Right cardiac atrium (tissue), 5 donors: ENCODE data around the gene SPINDOC. TPM values are rescaled to one million over a fixed set of nuclear protein-coding genes. Genes with fewer than 3 reads are reported as not detected.

Source experiments
- ATAC-seq, 2 donors: fragments of 200-7000 bp; cut with Tn5 transposase; one replicate each; pipeline versions ENCODE4 v1.8.0 to v1.9.1; 2020; ENCODE audit warnings: moderate library complexity in 2 of 2, mild to moderate bottlenecking in 1 of 2
- DNase-seq, 3 donors: peaks; one replicate each; pipeline ENCODE4 v3.0.0-alpha.2; 2020
- H3K27ac ChIP-seq: one replicate; pipeline ENCODE4 v1.5.1; 2013; ENCODE audit warnings: mild to moderate bottlenecking, low read length, control low read depth, moderate library complexity
- H3K27me3 ChIP-seq: one replicate; pipeline ENCODE4 v1.6.1; 2013; ENCODE audit not compliant: control insufficient read depth, insufficient read depth
- H3K4me1 ChIP-seq: one replicate; pipeline ENCODE4 v1.6.1; 2013; ENCODE audit warnings: low read length; ENCODE audit not compliant: control insufficient read depth, insufficient read depth
- H3K4me3 ChIP-seq: one replicate; pipeline ENCODE4 v1.5.1; 2013; ENCODE audit warnings: low read length, control low read depth
- H3K9me3 ChIP-seq: one replicate; pipeline ENCODE4 v1.6.1; 2013; ENCODE audit warnings: low read length; ENCODE audit not compliant: control insufficient read depth
- WGBS: extraction: QIAGEN DNeasy Blood & Tissue Kit; methylation state at CpG from one replicate; pipeline ENCODE4 v1.1.7; 2013; 5-methylcytosine and 5-hydroxymethylcytosine counted together
- intact Hi-C, 4 donors: fragments of 100-400 bp; cut with DNase I; formaldehyde crosslinking; loops; one replicate each; pipeline versions ENCODE4 v1.11.0 to v1.14.0; 2022 to 2023
- polyA plus RNA-seq: library from polyadenylated mRNA; stranded (reverse); fragments of 200-250 nt; gene quantifications from one replicate; pipeline ENCODE4 v1.2.3, GENCODE V29; 2013
- total RNA-seq, 4 donors: library from RNA; stranded (reverse); fragmentation: NEBNext Ultra II Directional; extraction: Animal tissue kit (Norgen Biotek cat#: 25700); gene quantifications; one replicate each; pipeline ENCODE4 v1.2.1, GENCODE V29; 2021
- donor health status: healthy with polysubstance abuse.
- donor health status: DM: no; HTN: yes; CAD: no.
- donor health status: DM: no; HTN: no; CAD: no.
- donor health status: DM: no; HTN: yes; CAD: no; lungs with severe emphysema.
- donor health status: DM: yes; HTN: yes; CAD: no.

The SPINDOC gene
- total and polyA plus RNA-seq, 5 donors: 12.8 to 18.8 (median 16.8) TPM

DNA sequence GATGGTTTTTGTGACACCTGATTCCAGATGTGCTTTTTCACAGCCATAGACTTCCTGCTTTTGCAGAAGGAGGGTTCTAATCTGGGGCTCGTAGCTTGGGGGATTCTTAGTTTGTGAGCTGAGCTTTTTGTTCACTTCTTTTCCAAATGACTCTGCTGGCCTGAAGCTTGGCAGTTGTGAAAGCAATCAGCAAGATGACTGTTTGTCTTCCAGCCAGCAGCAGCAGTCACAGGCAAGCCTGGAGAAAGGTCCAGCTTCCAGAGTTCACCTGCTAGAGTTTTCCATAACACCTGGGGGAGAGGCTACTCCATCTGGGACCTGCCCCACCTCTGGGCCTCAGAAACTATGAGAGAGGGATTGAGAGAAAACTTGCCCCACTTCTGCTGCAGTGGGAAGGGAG, 29.8 kb downstream of the SPINDOC start:
- 11% methylated on average over 1 of the region's 1 CpG for WGBS
- peaks cover 35% of the 10 kb centered on the region for H3K4me1 ChIP-seq
- ATAC-seq: no peak
- no peak overlapping the region for H3K4me3 ChIP-seq
- no peaks in the 10 kb centered on the region for H3K9me3 ChIP-seq
- intact Hi-C loops: no loop called here
- DNase-seq: no peak
- peak overlapping the region; percentile 48 for H3K27ac ChIP-seq
- H3K27me3 ChIP-seq: no peaks in the 10 kb centered on the region

- Histone ChIP-seq H3K27me3 (no peaks in the 10 kb centered on the region), H3K27ac (no peak overlapping the region), H3K4me1 (peaks cover 36% of the 10 kb centered on the region), H3K9me3 (no peaks in the 10 kb centered on the region), H3K4me3 (no peak overlapping the region)
- WGBS: 85% methylated on average over 4 of the region's 4 CpGs
- DNase-seq (no peak), ATAC-seq (no peak)
- intact Hi-C loops: no loop called here
Measured at GRCh38 chr11:63844836-63845235, 31.6 kb downstream of the SPINDOC start.

DNA sequence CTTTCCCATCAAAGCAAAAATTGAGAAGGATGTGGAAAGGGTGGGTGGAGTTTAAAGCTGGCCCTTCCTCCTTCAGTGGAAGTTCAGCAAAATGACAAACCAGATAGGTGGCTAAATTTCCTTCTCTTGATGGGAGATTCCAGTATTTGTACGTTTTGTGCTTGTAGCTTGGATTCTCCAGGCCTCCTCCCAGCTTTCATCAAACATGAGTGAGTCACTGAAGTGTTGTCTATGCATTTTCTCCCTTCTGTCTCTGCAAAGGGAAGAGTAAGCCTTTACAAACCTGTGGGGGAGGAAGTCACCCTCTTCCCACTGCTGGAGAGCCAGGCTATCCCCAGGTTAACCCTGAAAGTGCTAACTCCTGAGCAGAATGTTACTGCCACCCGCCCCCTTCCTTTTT, 32.0 kb downstream of the SPINDOC start:
- intact Hi-C loops: no loop called here
- Histone ChIP-seq H3K27me3 (no peaks in the 10 kb centered on the region), H3K27ac (no peak overlapping the region), H3K4me1 (peaks cover 33% of the 10 kb centered on the region), H3K9me3 (no peaks in the 10 kb centered on the region), H3K4me3 (no peak overlapping the region)
- peak in 1 of 2 donors; percentile 49 for ATAC-seq
- DNase-seq: no peak
- WGBS: 39% methylated on average over 2 of the region's 2 CpGs

DNA sequence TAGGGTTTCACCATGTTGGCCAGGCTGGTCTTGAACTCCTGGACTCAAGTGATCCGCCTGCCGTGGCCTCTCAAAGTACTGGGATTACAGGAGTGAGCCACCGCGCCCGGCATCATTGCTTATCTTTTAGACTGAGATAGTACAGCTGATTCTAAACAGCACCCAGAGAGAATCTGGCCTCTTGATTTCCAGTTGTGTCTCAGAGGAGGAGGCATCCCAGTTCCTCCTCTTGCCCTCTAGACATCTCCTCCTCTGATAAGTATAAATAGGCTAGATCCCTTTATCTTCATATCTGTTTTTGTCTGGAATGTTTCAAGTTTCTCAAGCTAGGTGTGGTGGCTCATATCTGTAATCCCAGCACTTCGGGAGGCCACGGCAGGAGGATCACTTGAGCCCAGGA, 32.7 kb downstream of the SPINDOC start:
- no peak overlapping the region for H3K4me3 ChIP-seq
- no peak for DNase-seq
- H3K27me3 ChIP-seq: no peaks in the 10 kb centered on the region
- peaks cover 30% of the 10 kb centered on the region for H3K4me1 ChIP-seq
- no peak overlapping the region for H3K27ac ChIP-seq
- H3K9me3 ChIP-seq: no peaks in the 10 kb centered on the region
- intact Hi-C loops: no loop called here
- ATAC-seq: no peak
- WGBS: 77% methylated on average over 7 of the region's 7 CpGs

DNA sequence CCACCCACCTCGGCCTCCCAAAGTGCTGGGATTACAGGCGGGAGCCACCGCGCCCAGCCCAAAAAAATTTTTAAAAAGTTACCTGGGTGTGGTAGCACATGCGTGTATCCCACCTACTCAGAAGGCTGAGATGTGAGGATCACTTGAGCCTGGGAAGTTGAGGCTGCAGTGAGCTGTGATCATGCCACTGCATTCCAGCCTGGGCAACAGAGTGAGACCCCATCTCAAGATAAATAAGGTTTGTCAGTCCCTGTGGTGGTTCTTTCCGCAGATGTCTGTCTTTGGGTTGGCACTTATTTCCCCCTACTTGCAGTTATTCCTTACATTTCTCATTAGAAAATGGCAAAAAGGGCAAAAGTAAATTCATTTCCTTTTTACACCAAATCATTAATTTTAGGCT, 33.6 kb downstream of the SPINDOC start:
- H3K4me1 ChIP-seq: peaks cover 29% of the 10 kb centered on the region
- DNase-seq (no peak), ATAC-seq (no peak)
- H3K27me3 ChIP-seq: no peaks in the 10 kb centered on the region
- intact Hi-C loops: no loop called here
- no peaks in the 10 kb centered on the region for H3K9me3 ChIP-seq
- no peak overlapping the region for H3K27ac ChIP-seq
- H3K4me3 ChIP-seq: no peak overlapping the region
- 98% methylated on average over 6 of the region's 6 CpGs for WGBS

- Histone ChIP-seq H3K4me3 (no peak overlapping the region), H3K27ac (no peak overlapping the region), H3K9me3 (no peaks in the 10 kb centered on the region), H3K4me1 (peaks cover 29% of the 10 kb centered on the region), H3K27me3 (no peaks in the 10 kb centered on the region)
- DNase-seq (no peak), ATAC-seq (no peak)
- intact Hi-C loops: no loop called here
- 71% methylated on average over 3 of the region's 3 CpGs for WGBS
Measured at GRCh38 chr11:63847363-63847762, 34.1 kb downstream of the SPINDOC start.

DNA sequence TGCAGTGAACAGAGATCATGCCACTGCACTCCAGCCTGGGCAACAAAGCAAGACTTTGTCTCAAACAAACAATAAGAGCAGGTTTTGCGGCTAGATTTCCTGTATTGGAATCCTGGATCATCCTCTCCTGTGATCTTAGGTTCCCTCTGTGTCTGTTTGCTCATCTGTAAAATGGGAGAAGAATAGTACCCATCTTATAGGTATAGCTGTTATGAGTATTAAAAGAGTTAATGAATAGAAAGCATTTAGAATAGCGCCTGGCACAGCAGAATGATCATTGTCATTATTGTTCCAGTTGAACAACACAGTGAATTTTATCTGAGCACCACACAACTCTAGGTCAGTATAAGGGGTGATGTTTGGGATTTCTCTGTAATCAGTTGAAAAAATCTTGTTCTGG, 36.4 kb downstream of the SPINDOC start:
- Histone ChIP-seq H3K27ac (no peak overlapping the region), H3K27me3 (no peaks in the 10 kb centered on the region), H3K4me3 (no peak overlapping the region), H3K9me3 (no peaks in the 10 kb centered on the region), H3K4me1 (peaks cover 25% of the 10 kb centered on the region)
- intact Hi-C loops: no loop called here
- ATAC-seq (no peak), DNase-seq (no peak)
- WGBS: 78% methylated on average over 2 of the region's 2 CpGs

- H3K27ac ChIP-seq: peak overlapping the region; percentile 16
- H3K4me1 ChIP-seq: peaks cover 15% of the 10 kb centered on the region
- no peaks in the 10 kb centered on the region for H3K27me3 ChIP-seq
- no peaks in the 10 kb centered on the region for H3K9me3 ChIP-seq
- intact Hi-C loops: no loop called here
- DNase-seq: no peak
- ATAC-seq: no peak
- WGBS: 82% methylated on average over 5 of the region's 5 CpGs
- H3K4me3 ChIP-seq: no peak overlapping the region
Measured at GRCh38 chr11:63850920-63851319, 37.7 kb downstream of the SPINDOC start.

DNA sequence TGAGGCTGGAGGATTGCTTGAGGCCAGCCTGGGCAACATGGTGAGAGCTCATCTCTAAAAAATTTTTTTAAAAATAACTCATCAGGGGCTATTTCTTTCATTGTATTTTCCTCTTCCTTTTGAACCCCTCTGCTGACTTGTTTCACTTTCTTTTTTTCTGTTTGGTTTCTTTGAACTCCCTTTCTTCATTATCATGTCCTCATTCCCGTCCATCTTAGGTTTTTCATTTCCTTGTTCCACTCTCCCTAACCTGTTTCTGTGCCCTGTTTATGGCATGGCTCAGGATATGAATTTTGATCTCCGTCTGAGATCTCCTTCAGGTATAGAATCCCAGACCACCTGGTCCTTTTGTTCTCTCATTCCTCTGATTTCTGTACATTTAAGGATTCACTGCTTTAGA, 38.1 kb downstream of the SPINDOC start:
- H3K4me3 ChIP-seq: no peak overlapping the region
- H3K4me1 ChIP-seq: peaks cover 15% of the 10 kb centered on the region
- H3K27me3 ChIP-seq: no peaks in the 10 kb centered on the region
- WGBS: 59% methylated on average over 2 of the region's 2 CpGs
- intact Hi-C loops: no loop called here
- no peak overlapping the region for H3K27ac ChIP-seq
- ATAC-seq: no peak
- H3K9me3 ChIP-seq: no peaks in the 10 kb centered on the region
- no peak for DNase-seq

GRCh38 chr11:63853476-63853875, 40.2 kb downstream of the SPINDOC start:
- Histone ChIP-seq H3K27ac (no peak overlapping the region), H3K27me3 (no peaks in the 10 kb centered on the region), H3K9me3 (no peaks in the 10 kb centered on the region), H3K4me3 (no peak overlapping the region), H3K4me1 (peaks cover 5% of the 10 kb centered on the region)
- WGBS: 87% methylated on average over 3 of the region's 3 CpGs
- intact Hi-C loops: no loop called here
- no peak for DNase-seq
- no peak for ATAC-seq

- H3K27ac ChIP-seq: no peak overlapping the region
- WGBS: 90% methylated on average over 4 of the region's 4 CpGs
Measured at GRCh38 chr11:63854696-63855095, 41.4 kb downstream of the SPINDOC start.

GRCh38 chr11:63855975-63856374, 42.7 kb downstream of the SPINDOC start:
- intact Hi-C loops: no loop called here
- H3K9me3 ChIP-seq: no peaks in the 10 kb centered on the region
- no peak for ATAC-seq
- DNase-seq: no peak
- peaks cover 4% of the 10 kb centered on the region for H3K4me1 ChIP-seq
- H3K4me3 ChIP-seq: no peak overlapping the region
- no peaks in the 10 kb centered on the region for H3K27me3 ChIP-seq
- 88% methylated on average over 2 of the region's 2 CpGs for WGBS
- no peak overlapping the region for H3K27ac ChIP-seq

More at GRCh38 chr11:63854696-63855095, 41.4 kb downstream of the SPINDOC start:
- ATAC-seq (no peak), DNase-seq (no peak)
- intact Hi-C loops: no loop called here
- Histone ChIP-seq H3K4me1 (peaks cover 7% of the 10 kb centered on the region), H3K9me3 (no peaks in the 10 kb centered on the region), H3K4me3 (no peak overlapping the region), H3K27me3 (no peaks in the 10 kb centered on the region)
